ENCODE measurements around the gene ANTKMT.
A peak's percentile ranks its signal among the peaks of the same experiment; 100 is the strongest.
"Not testable (repeated sequence)": the region's sequence is repeated elsewhere in the genome, so short reads cannot be mapped to it uniquely, and the experiment has no call there.

The ANTKMT gene

DNA sequence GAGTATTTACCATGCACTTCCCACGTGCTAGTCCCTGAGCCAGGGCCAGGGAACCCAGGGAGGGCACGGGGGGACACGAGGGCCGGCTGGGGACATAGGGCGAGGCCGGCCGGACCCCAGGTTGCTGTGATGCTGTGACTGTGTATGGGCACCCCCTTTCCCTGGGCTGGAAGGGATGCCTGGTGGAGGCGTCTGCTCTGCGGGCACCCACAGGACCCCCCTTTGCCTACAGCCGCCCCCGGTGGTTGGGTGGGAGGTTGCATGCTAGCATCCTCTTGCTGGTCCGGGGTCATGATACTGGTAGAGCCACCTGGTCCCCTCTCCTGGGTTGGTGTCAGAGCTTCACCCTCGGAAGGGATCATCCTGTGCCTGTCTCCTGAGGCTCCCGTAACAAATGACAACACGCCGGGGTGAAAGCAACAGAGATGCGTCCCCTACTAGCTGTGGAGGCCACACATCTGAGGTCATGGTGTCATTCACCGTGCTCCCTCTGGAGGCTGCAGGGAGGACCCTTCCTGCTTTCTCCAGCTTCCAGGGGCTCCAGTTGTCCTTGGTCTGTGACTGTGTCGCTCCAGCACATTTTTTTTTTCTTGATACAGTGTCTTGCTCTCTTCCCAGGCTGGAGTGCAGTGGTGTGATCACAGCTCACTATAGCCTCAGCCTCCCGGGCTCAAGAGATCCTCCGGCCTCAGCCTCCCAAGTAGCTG is 23.0 kb downstream of the ANTKMT start:
- DNase-seq (no peak), ATAC-seq (no peak)

DNA sequence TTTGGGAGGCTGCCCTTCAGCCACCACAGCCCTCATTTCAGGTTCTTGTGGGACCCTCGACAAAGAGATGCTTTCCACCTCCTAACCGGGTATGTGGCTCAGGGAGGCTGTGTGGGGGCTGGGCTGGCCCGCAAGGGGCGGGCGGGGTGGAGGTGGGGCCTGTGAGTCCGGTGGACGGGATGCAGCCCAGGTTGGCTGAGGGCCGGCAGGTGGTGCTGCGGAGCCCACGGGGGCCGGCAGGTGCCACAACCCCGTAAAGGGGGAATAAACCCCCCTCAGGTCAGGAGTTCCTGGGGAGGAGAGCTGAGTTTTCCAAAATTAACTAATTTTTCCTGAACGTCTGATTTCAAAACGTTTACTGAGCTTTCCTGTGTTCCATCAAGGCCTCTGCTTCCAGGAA is 24.8 kb downstream of the ANTKMT start:
- ATAC-seq = no peak
- peak; percentile 46 for DNase-seq

DNA sequence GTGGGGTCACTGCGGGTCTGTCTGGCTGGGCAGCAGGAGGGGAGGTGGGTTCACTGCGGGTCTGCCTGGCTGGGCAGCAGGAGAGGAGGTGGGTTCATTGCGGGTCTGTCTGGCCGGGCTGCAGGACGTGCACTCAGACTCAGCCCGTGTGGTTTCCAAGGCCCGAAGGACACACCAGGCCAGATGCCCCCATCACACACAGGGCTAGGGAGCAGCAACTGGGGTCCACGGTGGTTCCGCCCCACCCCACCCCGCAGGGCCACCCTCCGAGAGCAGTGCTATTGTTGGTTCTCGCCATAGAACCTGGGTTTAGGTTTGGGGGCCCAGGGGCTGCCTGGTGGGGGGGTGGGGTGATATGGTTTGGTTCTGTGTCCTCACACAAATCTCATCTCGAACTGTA is 25.7 kb downstream of the ANTKMT start:
- no peak for ATAC-seq
- DNase-seq = no peak

GRCh38 chr16:747978-748746 is 27.2 kb downstream of the ANTKMT start:
- DNase-seq = no peak
- ATAC-seq = no peak

DNA sequence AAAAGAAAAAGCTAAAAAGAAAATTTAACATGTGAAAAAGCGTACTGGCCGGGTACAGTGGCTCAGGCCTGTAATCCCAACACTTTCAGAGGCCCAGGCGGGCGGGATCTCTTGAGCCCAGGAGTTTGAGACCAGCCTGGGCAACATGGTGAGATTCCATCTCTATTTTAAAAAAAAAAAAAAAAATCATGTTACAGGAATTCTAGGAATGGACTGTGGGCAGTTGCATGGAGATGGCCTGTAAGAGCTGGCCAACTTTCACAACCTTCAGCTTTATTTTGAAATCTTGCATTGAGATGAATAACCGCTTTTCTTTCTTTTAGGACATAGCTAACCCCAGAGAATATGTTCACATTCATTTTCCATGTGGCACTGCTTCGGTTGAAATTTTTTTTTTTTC is 28.1 kb downstream of the ANTKMT start:
- ATAC-seq = no peak
- DNase-seq = no peak

- ATAC-seq (no peak), DNase-seq (no peak)
Measured at GRCh38 chr16:750485-750884, 29.5 kb downstream of the ANTKMT start.

DNA sequence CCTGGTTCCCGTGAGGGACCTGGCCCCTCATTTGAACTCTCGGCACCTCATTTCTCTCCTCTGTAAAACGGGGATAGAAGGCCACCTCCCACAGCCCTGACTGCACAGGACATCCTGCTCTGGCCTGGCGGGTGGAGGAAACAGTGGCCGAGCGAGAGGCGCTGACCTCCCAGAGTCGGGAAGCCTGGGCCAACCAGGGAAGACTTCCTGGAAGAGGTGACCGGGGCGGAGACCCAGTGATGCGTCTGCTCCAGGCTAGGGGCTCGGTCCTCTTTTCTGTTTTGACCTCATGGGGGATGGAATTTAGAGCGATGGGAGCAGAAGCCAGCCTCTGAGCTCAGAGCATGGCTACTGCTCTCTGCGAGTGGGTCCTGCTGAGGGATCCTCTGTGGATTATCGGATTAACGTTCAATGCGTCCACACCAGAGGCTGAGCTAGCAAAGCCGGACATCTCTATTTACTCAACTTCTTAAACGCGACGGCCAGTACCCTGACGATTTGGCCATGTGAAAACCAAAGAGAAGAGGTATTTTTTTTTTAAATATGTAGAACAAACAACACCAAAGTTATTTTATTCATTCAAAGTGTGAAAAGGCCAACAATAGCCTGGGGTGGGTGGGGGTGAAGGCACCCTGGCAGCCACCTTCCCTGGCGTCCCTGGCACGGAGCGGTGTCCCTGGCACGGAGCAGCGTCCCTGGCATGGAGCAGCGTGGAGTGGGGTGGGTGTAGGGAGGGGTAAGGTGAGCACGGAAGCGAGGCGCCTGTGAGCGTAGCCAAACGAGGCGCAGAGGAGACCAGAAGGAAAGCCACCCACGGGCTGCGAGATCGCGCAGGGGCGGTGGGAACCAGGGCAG is 30.4 kb downstream of the ANTKMT start:
- ATAC-seq (peak; percentile 19), DNase-seq (no peak)

GRCh38 chr16:752007-752312 is 31.0 kb downstream of the ANTKMT start:
- ATAC-seq = no peak
- no peak for DNase-seq

DNA sequence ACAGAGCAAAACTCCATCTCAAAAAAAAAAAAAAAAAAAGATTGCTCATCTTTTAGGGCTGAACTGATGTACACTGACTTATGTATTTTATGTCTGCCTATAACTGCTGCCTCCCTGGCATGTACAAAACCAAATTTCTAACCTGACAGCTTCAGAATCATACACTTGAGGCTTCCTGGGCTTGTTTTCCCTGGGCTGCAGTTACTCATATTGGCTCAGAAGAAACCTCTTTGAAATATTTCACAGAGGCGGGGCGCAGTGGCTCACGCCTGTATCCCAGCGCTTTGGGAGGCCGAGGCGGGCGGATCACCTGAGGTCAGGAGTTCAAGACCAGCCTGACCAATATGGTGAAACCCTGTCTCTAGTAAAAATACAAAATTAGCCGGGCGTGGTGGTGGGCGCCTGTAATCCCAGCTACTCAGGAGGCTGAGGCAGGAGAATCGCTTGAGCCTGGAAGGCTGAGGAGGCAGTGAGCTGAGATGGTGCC is 33.2 kb downstream of the ANTKMT start:
- not testable (repeated sequence) for ATAC-seq, DNase-seq

DNA sequence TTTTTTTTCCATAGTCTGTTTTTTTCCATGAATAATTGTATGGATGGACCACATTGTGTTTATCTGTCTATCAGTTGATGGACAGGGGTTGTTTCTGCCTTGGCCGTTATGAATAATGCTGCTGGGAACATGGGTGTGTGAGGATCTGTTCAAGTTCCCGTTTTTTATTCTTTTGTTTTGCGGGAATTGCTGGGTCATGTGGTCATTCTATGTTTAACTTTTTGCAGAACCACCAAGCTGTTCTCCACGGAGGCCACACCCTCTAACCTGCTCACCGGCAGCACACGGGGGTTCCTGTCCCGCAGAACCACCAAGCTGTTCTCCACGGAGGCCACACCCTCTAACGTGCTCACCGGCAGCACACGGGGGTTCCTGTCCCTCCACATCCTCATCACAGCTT is 33.7 kb downstream of the ANTKMT start:
- ATAC-seq (no peak), DNase-seq (no peak)

DNA sequence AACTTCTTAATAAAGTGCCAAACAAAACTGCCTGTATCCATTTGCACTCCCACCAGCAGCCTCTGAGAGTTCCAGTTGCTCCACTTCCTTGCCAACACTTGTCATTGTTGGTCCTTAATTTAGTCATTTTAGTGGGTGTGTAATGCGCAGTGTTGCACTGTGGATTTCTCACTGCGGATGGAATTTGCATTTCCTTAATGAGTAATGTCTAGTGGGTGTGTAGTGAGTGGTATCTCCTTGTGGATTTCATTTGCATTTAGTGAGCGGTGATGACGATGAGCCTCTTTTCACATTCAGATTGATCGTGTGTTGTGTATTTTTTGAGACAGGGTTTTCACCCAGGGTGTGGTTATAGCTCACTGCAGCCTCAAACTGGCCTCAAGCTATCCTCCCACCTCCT is 35.5 kb downstream of the ANTKMT start:
- ATAC-seq (peak; percentile 53), DNase-seq (no peak)

GRCh38 chr16:759110-759910 is 38.4 kb downstream of the ANTKMT start:
- ATAC-seq = no peak

GRCh38 chr16:760065-760464 is 39.1 kb downstream of the ANTKMT start:
- ATAC-seq (no peak), DNase-seq (no peak)

More at GRCh38 chr16:759110-759910, 38.4 kb downstream of the ANTKMT start:
- no peak for DNase-seq

DNA sequence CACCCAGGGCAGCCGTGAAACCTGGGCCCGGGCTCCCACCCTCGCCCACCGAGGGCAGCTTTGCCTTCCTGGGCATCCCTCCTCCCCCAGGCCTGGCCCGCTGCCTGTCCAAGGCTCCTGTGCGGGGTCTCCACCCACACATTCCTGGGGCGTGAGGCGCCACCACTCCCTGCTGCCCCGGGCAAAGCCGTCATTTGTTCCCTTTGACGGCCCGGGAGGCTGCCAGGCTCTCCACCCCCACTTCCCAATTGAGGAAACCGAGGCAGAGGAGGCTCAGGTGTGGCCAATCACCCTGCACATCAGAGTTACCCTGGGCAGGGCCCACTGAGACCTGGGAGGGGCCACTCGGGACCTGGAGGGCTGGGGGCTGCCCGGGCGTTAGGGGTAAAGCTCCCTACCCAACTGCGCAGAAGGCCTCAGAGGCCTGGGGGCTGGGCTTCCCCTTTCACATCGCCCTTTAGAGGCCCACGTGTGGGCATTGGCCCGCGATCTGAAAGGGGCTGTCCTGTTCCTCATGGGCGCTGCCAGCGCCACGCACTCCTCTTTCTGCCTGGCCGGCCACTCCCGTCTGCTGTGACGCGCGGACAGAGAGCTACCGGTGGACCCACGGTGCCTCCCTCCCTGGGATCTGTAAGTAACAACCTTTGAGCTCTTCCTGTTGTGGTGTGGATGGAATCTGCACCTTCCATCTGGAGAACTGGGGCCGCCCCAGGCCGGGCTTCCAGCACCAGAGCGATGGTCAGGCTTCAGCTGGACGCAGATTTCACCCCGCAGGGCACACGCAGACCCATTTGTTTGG is 39.8 kb downstream of the ANTKMT start, which contains the start of gene MSLN:
TSS of gene MSLN (plus strand) at position 190 of the 799 bp plus-strand sequence. CDS start 1,947 bp downstream, outside the sequence.
- DNase-seq (no peak), ATAC-seq (no peak)

DNA sequence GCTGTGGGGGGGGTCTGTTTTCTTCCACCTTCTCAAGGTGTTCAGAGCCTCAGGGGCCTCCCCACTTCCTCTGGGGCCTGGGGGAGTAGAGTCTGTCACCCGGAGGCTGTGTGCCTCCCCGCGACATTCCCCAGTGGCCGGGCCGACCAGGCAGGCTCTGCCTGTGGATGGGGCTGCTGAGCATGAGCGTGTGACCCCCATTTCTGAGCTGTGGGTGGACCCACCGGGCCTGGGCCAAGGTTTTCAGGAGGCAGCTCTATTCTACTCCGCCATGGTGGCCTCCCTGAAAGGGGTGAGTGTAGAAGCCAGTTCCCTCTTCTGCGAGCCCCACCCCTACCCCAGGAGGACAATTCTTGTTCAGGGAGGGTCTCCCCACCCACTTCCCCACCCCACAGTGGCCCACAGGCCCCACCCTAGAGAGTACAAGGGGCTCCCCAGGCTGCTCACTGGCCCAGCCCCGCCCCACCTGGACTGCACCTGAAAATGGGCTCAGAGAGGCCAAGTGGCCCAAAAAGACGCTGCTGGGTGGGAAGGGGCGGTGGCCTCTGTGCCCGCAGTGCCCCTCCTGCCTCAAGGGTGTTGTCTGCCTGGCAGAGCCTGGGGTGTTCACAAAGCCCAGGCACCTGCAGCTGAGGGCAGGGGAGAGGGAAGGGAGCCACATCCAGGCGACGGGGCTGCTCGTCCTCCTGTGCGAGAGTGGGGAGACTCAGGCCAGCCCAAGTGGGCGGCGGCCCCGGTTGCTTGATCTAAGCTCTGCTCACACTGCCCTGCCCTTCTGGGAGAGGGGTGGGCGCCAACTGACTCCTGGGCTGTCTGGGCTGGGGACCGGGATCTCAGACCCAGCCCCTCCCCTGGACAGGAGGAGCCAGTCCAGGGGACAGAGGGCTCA is 40.9 kb downstream of the ANTKMT start:
- no peak for DNase-seq
- no peak for ATAC-seq

DNA sequence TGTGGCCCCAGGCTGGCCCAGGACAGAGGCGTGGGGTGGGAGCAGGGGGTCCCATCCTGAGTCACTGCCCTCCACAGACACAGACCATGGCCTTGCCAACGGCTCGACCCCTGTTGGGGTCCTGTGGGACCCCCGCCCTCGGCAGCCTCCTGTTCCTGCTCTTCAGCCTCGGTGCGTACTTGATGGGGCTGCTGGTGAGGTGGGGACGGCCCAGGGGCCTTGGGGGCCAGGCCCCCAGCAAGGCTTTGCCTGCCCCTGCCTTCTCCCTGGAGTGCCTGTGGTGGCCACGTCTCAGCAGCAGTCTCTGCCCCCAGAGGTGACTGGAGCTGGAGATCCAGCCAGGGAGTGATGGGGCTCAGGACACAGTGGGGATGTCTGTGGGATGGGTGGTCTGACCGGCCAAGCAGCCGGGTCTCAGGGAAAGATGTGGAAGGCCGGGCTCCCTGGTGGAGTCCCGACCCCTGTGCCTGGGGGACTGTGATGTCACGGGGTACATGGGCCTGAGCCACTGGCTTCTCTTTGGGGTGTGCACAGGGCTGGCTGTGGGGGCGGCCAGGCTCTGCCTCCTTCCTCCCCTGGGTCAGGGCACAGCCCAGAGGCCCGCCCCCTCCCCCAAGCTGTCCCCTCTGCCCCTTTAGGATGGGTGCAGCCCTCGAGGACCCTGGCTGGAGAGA is 41.8 kb downstream of the ANTKMT start:
- no peak for DNase-seq
- no peak for ATAC-seq

- DNase-seq = no peak
- ATAC-seq = no peak
Measured at GRCh38 chr16:763369-764183, 42.6 kb downstream of the ANTKMT start.

DNA sequence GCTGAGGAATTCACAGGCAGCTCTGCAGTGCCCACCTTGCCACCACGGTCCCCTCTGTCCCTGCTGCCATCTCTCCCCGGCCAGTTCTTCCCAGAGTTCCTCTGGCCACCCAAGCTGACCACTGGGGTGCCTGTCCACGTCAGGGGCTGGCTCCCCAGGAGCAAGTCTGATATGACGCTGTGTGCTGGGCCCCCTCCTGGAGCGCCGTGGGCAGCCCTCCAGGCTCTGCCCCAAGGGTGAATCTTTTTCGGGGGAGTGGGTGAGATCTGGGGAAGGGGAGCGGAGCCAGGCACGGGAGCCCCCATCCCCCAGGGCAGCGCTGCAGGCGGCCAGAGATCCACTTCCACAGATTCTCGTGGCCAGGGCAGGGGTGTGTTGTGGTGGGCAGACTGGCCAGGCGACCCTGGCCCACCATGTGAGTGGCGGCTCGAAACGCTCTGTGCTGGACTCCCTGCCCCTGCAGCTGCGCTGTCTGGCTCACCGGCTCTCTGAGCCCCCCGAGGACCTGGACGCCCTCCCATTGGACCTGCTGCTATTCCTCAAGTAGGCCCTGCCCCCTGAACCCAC is 43.3 kb downstream of the ANTKMT start:
- ATAC-seq (no peak), DNase-seq (no peak)
